A549 (cell line): Measurements from ENCODE around the gene RIMS4. TPM values are rescaled to one million over a fixed set of nuclear protein-coding genes. Genes with fewer than 3 reads are reported as not detected.
"Not testable (repeated sequence)": the region's sequence is repeated elsewhere in the genome, so short reads cannot be mapped to it uniquely, and the experiment has no call there.

ENCODE experiments used
- ATAC-seq, 2 experiments: fragments of 200-7000 bp in 1 of 2; fragments of >200 bp in 1 of 2; cut with Nextera tagmentation in 1 of 2; cut with Tn5 transposase in 1 of 2; 3 replicates each; pipeline versions ENCODE4 v1.8.0 to v1.9.1; 2018 to 2020; ENCODE audit warnings: mild to moderate bottlenecking in 1 of 2, moderate library complexity in 1 of 2
- CTCF ChIA-PET: fragments of 300-600 bp; sonication (Branson Sonifier 250); formaldehyde crosslinking; extraction: SDS; loops from one replicate; lab custom pipeline; 2021; ENCODE audit warnings: antibody characterized with exemption, inconsistent platforms; lab: Yijun Ruan, JAX
- POLR2A ChIA-PET: fragments of 350-600 bp; formaldehyde crosslinking; extraction: SDS; loops from one replicate; lab custom pipeline; 2021; ENCODE audit warnings: antibody characterized with exemption, inconsistent platforms; lab: Yijun Ruan, JAX
- DNase-seq, 2 experiments: peaks; one replicate each; pipeline versions ENCODE4 v3.0.0 to v3.0.0-alpha.2; 2011 to 2016; ENCODE audit warnings: low read depth in 1 of 2, low spot score in 1 of 2
- FAIRE-seq: peaks from 2 replicates; lab custom pipeline; 2011; peaks lifted over from hg19 to GRCh38; lab: Jason Lieb, UNC
- H3K27ac ChIP-seq, 2 experiments: fragments of >200 bp; sonication (Bioruptor Twin); formaldehyde crosslinking; 3 replicates each; pipeline ENCODE4 v1.5.1; 2016 to 2017
- H3K4me1 ChIP-seq: fragments of >200 bp; sonication (Bioruptor Twin); formaldehyde crosslinking; 3 replicates; pipeline ENCODE4 v1.6.1; 2016
- H3K4me2 ChIP-seq: fragments of >200 bp; sonication (Bioruptor Twin); formaldehyde crosslinking; 3 replicates; pipeline ENCODE4 v1.6.1; 2016
- H3K4me3 ChIP-seq: fragments of >200 bp; sonication (Bioruptor Twin); formaldehyde crosslinking; 3 replicates; pipeline ENCODE4 v1.5.1; 2016
- H3K9me3 ChIP-seq: fragments of >200 bp; sonication (Bioruptor Twin); formaldehyde crosslinking; 3 replicates; pipeline ENCODE4 v1.6.1; 2016
- EHF ChIP-seq: fragments of 250-450 bp; sonication (Bioruptor Pico); IDR thresholded peaks from 2 replicates; pipeline ENCODE4 v1.5.0; 2020; ENCODE audit warnings: mild to moderate bottlenecking
- FOSB ChIP-seq: fragments of 250-450 bp; sonication (Bioruptor Pico); IDR thresholded peaks from 2 replicates; pipeline ENCODE4 v1.5.0; 2020; ENCODE audit warnings: mild to moderate bottlenecking, moderate library complexity
- FOSL2 ChIP-seq, 2 experiments: fragments of 450-650 bp in 1 of 2; fragments of >200 bp in 1 of 2; sonication (Bioruptor Twin) in 1 of 2; formaldehyde crosslinking; IDR thresholded peaks; 2 replicates each; pipeline versions ENCODE4 v1.5.0 to v1.6.1; 2016 to 2020; ENCODE audit warnings: mild to moderate bottlenecking in 1 of 2, moderate library complexity in 1 of 2
- GATA3 ChIP-seq: IDR thresholded peaks from 2 replicates; pipeline ENCODE4 v1.6.1; 2012; ENCODE audit warnings: borderline replicate concordance
- JUNB ChIP-seq: fragments of >200 bp; sonication (Bioruptor Twin); formaldehyde crosslinking; IDR thresholded peaks from 2 replicates; pipeline ENCODE4 v1.6.1; 2016
- MAFK ChIP-seq: fragments of 450-650 bp; IDR thresholded peaks from 2 replicates; pipeline ENCODE4 v1.6.1; 2014; ENCODE audit not compliant: partially characterized antibody
- NFE2L2 ChIP-seq: fragments of 150-350 bp; conservative IDR thresholded peaks from 2 replicates; pipeline ENCODE4 v1.6.1; 2014; ENCODE audit warnings: low read length
- RARB ChIP-seq: fragments of 250-450 bp; sonication (Bioruptor Pico); IDR thresholded peaks from 2 replicates; pipeline ENCODE4 v1.8.0; 2021; ENCODE audit warnings: mild to moderate bottlenecking, moderate library complexity
- WGBS: methylation state at CpG from one replicate; pipeline ENCODE4 v1.1.6; 2017; ENCODE audit errors: missing lambda C conversion rate; 5-methylcytosine and 5-hydroxymethylcytosine counted together
- polyA plus RNA-seq, 4 experiments: library from polyadenylated mRNA; depleted of rRNA in 3 of 4; stranded (reverse); fragments of >200 nt; fragmentation: RNase III in 1 of 4; extraction: RNeasy Plus Mini Kit Qiagen cat#74134 plus additional on column Dnase treatment in 1 of 4; gene quantifications; 2 replicates in 3 of 4; 3 replicates in 1 of 4; pipeline ENCODE4 v1.2.3, GENCODE V29; 2011 to 2017
- TF ChIP-seq, protein P1 (sequence below): fragments of 450-650 bp; IDR thresholded peaks from 2 replicates; pipeline ENCODE4 v1.6.1; 2014; ENCODE audit warnings: antibody characterized with exemption
- TF ChIP-seq, protein P2 (sequence below): fragments of 250-450 bp; sonication (Bioruptor Pico); IDR thresholded peaks from 2 replicates; pipeline ENCODE4 v1.5.0; 2021; ENCODE audit warnings: mild to moderate bottlenecking, moderate library complexity, borderline replicate concordance
- TF ChIP-seq, protein P3 (sequence below): IDR thresholded peaks from 2 replicates; pipeline ENCODE4 v1.6.1; 2012

RIMS4 gene
- polyA plus RNA-seq, 2 of the 4 experiments (the other 2 are of a cell fraction), result 0.39 to 1.3 TPM

DNA sequence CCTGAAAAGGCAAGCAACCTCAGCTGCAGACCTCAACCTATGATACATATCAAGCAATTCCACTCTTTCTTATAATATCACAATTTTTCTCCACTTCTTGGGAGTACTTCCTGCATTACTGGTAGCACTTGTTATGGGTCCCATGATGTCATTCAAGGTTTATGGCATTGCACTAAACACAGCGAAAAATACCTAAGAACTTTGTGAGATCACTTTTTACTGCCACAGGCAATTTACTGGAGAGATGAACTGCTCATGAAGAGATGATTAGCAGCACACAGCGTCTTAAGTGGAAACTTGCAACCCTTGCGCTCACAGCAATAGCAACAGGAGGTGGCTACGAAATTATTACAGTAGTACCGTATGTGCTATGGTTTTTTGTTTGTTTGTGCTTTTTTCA, 19.3 kb upstream of the RIMS4 start (continued):
- TF ChIP-seq FOSB (no peak), MAFK (no peak)
- TF ChIP-seq, protein P1, sequence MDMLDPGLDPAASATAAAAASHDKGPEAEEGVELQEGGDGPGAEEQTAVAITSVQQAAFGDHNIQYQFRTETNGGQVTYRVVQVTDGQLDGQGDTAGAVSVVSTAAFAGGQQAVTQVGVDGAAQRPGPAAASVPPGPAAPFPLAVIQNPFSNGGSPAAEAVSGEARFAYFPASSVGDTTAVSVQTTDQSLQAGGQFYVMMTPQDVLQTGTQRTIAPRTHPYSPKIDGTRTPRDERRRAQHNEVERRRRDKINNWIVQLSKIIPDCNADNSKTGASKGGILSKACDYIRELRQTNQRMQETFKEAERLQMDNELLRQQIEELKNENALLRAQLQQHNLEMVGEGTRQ, result no peak

DNA sequence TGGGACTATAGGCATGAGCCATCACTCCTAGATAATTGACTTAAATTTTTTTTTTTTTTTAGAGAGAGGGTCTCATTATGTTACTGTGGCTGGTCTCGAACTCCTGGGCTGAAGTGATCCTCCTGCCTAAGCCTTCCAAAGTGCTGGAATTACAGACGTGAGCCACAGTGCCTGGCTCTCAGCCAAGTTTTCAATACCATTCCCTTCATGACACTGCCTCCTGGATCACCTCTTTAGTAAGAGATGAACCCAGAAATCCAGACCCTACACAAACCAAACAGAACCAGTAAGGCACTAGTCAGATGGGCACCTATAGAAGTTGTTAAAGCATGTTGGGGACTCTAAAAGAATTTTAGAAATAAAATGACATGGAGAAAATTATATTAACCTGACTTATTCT, 18.3 kb upstream of the RIMS4 start:
- ATAC-seq (no peak), FAIRE-seq (no peak), DNase-seq (no peak)
- no peak for TF ChIP-seq RARB (CRISPR knock-in tag)
- CTCF ChIA-PET, result interaction anchor here (0.7 kb wide), 2 partner anchors 476 to 582 kb away, joined by 3 to 4 read pairs; partner anchors contain the start of gene GDAP1L1
- Histone ChIP-seq H3K4me2 (no peak overlapping the region), H3K4me3 (no peak overlapping the region), H3K27ac (no peak overlapping the region), H3K4me1 (no peaks in the 10 kb centered on the region), H3K9me3 (0 out of 3 replicates have a peak, but pooled peaks cover 7% of the 10 kb centered on the region)
- POLR2A ChIA-PET, result interaction anchor here (0.7 kb wide), 1 partner anchor 11 kb away, joined by 11 read pairs; no protein-coding TSS in a partner anchor
- WGBS, result 15% methylated on average over 2 of the region's 2 CpGs

DNA sequence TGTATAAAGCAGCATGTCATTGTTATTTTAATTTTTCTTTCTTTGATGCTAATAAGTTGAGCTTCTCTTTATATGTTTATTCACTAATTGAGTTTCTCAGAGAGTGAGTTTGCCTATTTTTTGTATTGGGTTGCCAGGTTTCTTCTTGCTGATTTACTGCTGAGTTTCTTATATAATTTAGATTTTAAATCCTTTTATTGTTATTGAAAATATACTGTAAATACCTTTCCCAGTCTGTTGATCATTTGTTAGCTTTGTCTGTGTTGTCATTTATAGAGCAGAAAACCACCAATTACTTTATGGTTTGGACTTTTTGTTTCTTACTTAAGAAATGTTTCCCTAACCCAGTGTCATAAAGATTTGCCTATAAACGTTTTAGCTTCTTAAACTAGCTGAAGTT, 17.1 kb upstream of the RIMS4 start:
- WGBS, result 0% methylated on average over 1 of the region's 1 CpG
- Histone ChIP-seq H3K9me3 (0 out of 3 replicates have a peak, but pooled peaks cover 7% of the 10 kb centered on the region), H3K4me3 (no peak overlapping the region), H3K4me1 (no peaks in the 10 kb centered on the region), H3K4me2 (no peak overlapping the region), H3K27ac (no peak overlapping the region)
- FAIRE-seq (no peak), ATAC-seq (no peak), DNase-seq (no peak)
- ChIA-PET POLR2A (no interaction called here), CTCF (interaction anchor here (1.6 kb wide), 1 partner anchor 39 kb away, joined by 6 read pairs; no protein-coding TSS in a partner anchor)
- TF ChIP-seq EHF (CRISPR knock-in tag) (no peak), FOSL2 (IDR thresholded peaks at IDR 0.05) (no peak), FOSL2 (CRISPR knock-in tag; IDR thresholded peaks at IDR 0.05) (no peak), GATA3 (no peak), JUNB (no peak)
- TF ChIP-seq, protein P2, sequence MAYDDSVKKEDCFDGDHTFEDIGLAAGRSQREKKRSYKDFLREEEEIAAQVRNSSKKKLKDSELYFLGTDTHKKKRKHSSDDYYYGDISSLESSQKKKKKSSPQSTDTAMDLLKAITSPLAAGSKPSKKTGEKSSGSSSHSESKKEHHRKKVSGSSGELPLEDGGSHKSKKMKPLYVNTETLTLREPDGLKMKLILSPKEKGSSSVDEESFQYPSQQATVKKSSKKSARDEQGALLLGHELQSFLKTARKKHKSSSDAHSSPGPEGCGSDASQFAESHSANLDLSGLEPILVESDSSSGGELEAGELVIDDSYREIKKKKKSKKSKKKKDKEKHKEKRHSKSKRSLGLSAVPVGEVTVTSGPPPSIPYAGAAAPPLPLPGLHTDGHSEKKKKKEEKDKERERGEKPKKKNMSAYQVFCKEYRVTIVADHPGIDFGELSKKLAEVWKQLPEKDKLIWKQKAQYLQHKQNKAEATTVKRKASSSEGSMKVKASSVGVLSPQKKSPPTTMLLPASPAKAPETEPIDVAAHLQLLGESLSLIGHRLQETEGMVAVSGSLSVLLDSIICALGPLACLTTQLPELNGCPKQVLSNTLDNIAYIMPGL, result no peak
- TF ChIP-seq, protein P3, sequence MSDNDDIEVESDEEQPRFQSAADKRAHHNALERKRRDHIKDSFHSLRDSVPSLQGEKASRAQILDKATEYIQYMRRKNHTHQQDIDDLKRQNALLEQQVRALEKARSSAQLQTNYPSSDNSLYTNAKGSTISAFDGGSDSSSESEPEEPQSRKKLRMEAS, result no peak

DNA sequence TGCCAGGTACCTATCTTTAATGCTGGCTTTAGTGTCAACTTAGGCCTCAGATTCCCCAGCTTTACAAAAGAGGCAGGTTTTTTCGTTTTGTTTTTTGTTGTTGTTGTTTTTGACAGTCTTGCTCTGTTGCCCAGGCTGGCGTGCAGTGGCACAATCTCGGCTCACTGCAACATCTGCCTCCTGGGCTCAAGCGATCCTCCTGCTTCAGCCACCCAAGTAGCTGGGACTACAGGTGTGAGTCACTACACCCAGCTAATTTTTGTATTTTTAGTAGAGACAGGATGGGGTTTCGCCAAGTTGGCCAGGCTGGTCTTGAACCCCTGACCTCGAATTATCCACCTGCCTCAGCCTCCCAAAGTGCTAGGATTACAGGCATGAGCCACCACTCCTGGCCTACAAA, 11.2 kb upstream of the RIMS4 start:
- WGBS, result 56% methylated on average over 6 of the region's 6 CpGs
- H3K4me2 ChIP-seq, POLR2A ChIA-PET, FAIRE-seq, H3K27ac ChIP-seq, DNase-seq, H3K4me3 ChIP-seq, ATAC-seq, H3K9me3 ChIP-seq, H3K4me1 ChIP-seq: not testable (repeated sequence)
- CTCF ChIA-PET, result interaction anchor here (1.4 kb wide), 1 partner anchor 10 kb away, joined by 4 read pairs; no protein-coding TSS in a partner anchor

DNA sequence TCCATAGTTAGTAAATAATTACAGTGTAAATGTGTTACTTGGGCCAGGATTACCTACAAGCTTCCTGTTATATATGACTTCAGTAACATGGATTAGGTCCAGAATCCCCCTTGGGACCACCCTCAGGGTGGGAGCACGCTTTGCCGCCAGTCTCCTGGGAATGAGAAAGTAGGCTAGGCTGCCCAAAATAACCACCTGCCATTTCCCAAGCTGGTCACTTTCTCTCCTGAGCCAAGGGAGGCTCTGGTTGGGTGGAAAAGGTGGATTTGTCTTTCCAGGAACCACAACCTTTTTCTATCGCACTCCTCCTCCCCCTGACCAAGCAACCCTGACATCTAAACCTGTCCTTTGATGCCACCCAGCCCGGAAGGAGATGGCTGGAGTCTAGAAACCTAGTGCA, 9.6 kb upstream of the RIMS4 start:
- H3K9me3 ChIP-seq, result no peaks in the 10 kb centered on the region
- H3K4me1 ChIP-seq, result no peaks in the 10 kb centered on the region
- DNase-seq (no peak), ATAC-seq (no peak), FAIRE-seq (no peak)
- ChIA-PET CTCF (interaction anchor here (0.7 kb wide), 1 partner anchor 9 kb away, joined by 3 read pairs; no protein-coding TSS in a partner anchor), POLR2A (no interaction called here)
- no peak overlapping the region for H3K27ac ChIP-seq
- TF ChIP-seq RARB (CRISPR knock-in tag) (no peak), FOSL2 (IDR thresholded peaks at IDR 0.05) (no peak), FOSL2 (CRISPR knock-in tag; IDR thresholded peaks at IDR 0.05) (no peak), NFE2L2 (no peak)
- H3K4me2 ChIP-seq, result no peak overlapping the region
- no peak overlapping the region for H3K4me3 ChIP-seq
- 55% methylated on average over 4 of the region's 4 CpGs for whole genome bisulfite sequencing
